Gastroesophageal sphincter (tissue), 4 donors: ENCODE results near the gene METTL6. TPM values are rescaled to one million over a fixed set of nuclear protein-coding genes. Genes with fewer than 3 reads are reported as not detected.
A peak's percentile ranks its signal among the peaks of the same experiment; 100 is the strongest.

Experiments
- ATAC-seq: fragments of 150-250 bp; one replicate; pipeline ENCODE4 v1.9.1; 2016; ENCODE audit warnings: mild to moderate bottlenecking, moderate library complexity
- H3K27ac ChIP-seq, 4 donors: fragments of 200-600 bp; sonication (generic) in 3 of 4; 1 replicate in 3 of 4; 2 replicates in 1 of 4; pipeline ENCODE4 v1.5.1; 2016 to 2019
- H3K27me3 ChIP-seq: fragments of 200-600 bp; sonication (generic); one replicate; pipeline ENCODE4 v1.5.1; 2019
- H3K36me3 ChIP-seq, 2 donors: fragments of 200-600 bp; sonication (generic); one replicate each; pipeline ENCODE4 v1.5.1; 2019; ENCODE audit warnings: control low read depth in 1 of 2
- H3K4me1 ChIP-seq, 3 donors: fragments of 200-600 bp; sonication (generic); 1 replicate in 2 of 3; 2 replicates in 1 of 3; pipeline ENCODE4 v1.5.1; 2016 to 2019; ENCODE audit warnings: control low read depth in 2 of 3
- H3K4me3 ChIP-seq, 2 donors: fragments of 200-600 bp; sonication (generic); one replicate each; pipeline ENCODE4 v1.5.1; 2019; ENCODE audit warnings: mild to moderate bottlenecking in 1 of 2, moderate library complexity in 1 of 2
- H3K9me3 ChIP-seq, 3 donors: fragments of 200-600 bp; sonication (generic); one replicate each; pipeline ENCODE4 v1.5.1; 2017 to 2019; ENCODE audit warnings: control low read depth in 2 of 3
- EP300 ChIP-seq: sonication (generic); formaldehyde crosslinking; IDR thresholded peaks from one replicate; pipeline ENCODE4 v1.6.1; 2017; ENCODE audit warnings: antibody characterized with exemption, mild to moderate bottlenecking
- POLR2A ChIP-seq, 2 donors: fragments of 450-650 bp; IDR thresholded peaks; one replicate each; pipeline ENCODE4 v1.6.1; 2017; ENCODE audit warnings: antibody characterized with exemption in 2 of 2, mild to moderate bottlenecking in 2 of 2, moderate library complexity in 1 of 2
- POLR2AphosphoS5 ChIP-seq: sonication (generic); formaldehyde crosslinking; IDR thresholded peaks from one replicate; pipeline ENCODE4 v1.6.1; 2017; ENCODE audit warnings: antibody characterized with exemption
- WGBS, 2 donors: methylation state at CpG; one replicate each; pipeline ENCODE4 v1.1.5; 2018; ENCODE audit warnings: low coverage in 1 of 2; 5-methylcytosine and 5-hydroxymethylcytosine counted together
- total RNA-seq, 4 donors: library from RNA; depleted of rRNA; stranded (reverse); fragments of >200 nt; gene quantifications; one replicate each; pipeline ENCODE4 v1.1.0, GENCODE V29; 2016
- TF ChIP-seq, protein P1 (sequence below), 4 experiments: fragments of 200-600 bp in 2 of 4; fragments of 450-650 bp in 2 of 4; sonication (generic) in 1 of 4; IDR thresholded peaks; one replicate each; pipeline ENCODE4 v1.5.1; 2017 to 2019; ENCODE audit warnings: antibody characterized with exemption in 4 of 4, mild to moderate bottlenecking in 2 of 4, moderate library complexity in 2 of 4

METTL6 gene
- total RNA-seq, 4 donors from 2014 or later = 9.0 to 17.1 (median 11.7) TPM

DNA sequence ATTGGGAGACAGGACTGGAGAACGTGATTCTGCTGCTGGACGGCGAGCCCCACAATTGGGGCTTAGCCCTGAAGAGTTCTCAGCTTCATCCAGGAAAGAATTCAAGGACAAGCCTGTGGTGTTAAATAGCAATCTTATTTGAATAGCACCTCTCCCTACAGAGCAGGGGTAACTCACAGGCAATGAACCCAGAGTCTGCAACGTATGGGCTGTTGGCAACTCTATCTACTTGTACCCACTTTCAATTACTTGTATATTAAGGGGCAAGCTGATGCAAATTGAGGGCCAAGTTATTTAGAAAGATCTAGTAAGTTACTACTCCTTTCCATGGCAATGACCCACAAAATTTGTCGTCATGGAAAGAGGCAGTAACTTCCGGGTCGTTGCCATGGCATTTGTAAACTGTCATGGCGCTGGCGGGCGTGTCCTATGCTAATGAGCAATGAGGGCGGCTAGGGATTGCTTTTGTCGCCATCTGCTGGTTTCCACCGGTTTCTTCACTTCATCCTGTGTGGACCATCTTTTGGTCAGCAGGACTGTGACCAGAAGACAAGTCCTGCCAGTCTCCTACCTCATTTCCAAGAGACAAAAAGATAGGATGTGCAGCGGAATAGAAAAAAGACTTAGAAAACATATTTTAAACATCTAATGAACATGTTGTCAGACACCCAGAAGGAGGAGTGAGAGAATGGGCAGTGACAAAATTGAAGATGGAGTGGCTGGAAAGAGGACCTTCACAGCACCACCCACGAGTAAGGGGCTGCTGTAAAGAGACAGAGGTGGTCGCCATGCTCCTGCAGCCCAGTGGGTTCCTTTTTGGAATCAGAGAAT is 49.2 kb downstream of the METTL6 start:
- no peak for TF ChIP-seq EP300
- peak; percentile 61 for TF ChIP-seq POLR2AphosphoS5
- TF ChIP-seq POLR2A (IDR thresholded peaks at IDR 0.05) = no peak
- TF ChIP-seq, protein P1, sequence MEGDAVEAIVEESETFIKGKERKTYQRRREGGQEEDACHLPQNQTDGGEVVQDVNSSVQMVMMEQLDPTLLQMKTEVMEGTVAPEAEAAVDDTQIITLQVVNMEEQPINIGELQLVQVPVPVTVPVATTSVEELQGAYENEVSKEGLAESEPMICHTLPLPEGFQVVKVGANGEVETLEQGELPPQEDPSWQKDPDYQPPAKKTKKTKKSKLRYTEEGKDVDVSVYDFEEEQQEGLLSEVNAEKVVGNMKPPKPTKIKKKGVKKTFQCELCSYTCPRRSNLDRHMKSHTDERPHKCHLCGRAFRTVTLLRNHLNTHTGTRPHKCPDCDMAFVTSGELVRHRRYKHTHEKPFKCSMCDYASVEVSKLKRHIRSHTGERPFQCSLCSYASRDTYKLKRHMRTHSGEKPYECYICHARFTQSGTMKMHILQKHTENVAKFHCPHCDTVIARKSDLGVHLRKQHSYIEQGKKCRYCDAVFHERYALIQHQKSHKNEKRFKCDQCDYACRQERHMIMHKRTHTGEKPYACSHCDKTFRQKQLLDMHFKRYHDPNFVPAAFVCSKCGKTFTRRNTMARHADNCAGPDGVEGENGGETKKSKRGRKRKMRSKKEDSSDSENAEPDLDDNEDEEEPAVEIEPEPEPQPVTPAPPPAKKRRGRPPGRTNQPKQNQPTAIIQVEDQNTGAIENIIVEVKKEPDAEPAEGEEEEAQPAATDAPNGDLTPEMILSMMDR (IDR thresholded peaks at IDR 0.05) = peak; percentile 34 to 84 (median 81)
- Histone ChIP-seq H3K9me3 (no peaks in the 10 kb centered on the region), H3K4me3 (peak overlapping the region in 1 of 2 donors; percentile 9), H3K36me3 (no peaks in the 10 kb centered on the region), H3K27me3 (no peaks in the 10 kb centered on the region), H3K27ac (peak overlapping the region in 3 of 4 donors; percentile 44 to 64 (median 61)), H3K4me1 (no peaks in the 10 kb centered on the region)
- WGBS, 2 donors = 26 to 29% methylated on average over 13 to 16 of the region's 16 CpGs
- peak; percentile 94 for ATAC-seq

DNA sequence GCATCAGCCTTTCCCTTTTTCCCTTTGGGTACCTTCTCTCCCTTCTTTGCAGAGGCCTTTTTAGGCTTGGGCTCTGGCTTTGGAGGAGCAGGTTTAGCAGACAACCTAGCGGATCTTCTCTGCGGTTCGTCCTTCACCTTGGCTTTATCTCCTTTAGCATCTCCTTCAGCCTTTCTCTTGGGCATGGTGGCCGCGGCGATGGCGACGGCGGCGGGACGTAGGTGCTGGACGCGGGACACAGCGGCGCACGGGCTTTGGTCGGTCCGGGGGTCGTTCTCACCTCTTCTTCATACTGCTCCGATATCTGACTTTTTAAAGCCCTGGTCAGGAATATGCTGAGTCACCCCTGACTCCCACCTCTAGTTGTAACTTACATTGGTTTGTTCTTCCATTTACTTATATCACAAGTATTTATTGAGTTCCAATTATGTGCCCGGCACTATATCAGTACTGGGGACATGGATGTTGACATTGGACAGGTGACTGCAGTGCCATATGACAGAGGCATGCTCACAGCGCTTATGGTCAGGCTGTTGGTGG is 51.8 kb downstream of the METTL6 start:
- Histone ChIP-seq H3K36me3 (no peaks in the 10 kb centered on the region), H3K27me3 (no peaks in the 10 kb centered on the region), H3K27ac (no peak overlapping the region), H3K4me1 (no peaks in the 10 kb centered on the region), H3K4me3 (no peak overlapping the region), H3K9me3 (no peaks in the 10 kb centered on the region)
- ATAC-seq = no peak
- TF ChIP-seq POLR2A (IDR thresholded peaks at IDR 0.05) = no peak
- TF ChIP-seq, protein P1 (IDR thresholded peaks at IDR 0.05) = no peak
- TF ChIP-seq POLR2AphosphoS5 = no peak
- TF ChIP-seq EP300 = no peak
- WGBS, 2 donors = 80 to 84% methylated on average over 2 to 4 of the region's 22 CpGs

DNA sequence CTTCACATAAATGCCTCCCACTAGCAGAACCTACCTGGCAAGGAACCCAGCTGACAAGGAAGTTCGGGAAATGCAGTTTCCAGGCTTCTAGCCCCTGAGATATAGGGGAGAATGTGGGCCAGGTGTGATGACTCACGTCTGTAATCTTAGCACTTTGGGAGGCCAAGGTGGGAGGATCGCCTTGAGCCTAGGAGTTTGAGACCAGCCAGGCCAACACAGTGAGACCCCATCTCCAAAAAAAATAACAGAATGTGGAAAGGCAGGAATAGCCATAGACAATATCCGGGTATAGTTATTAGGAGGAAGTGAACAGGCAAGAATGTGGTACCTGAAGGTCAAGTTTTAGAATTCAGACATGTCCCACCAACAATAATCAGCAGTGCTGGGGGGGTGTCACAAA is 54.4 kb downstream of the METTL6 start:
- 60 to 89% methylated on average over 1 to 2 of the region's 4 CpGs for WGBS, 2 donors
- Histone ChIP-seq H3K27me3 (no peaks in the 10 kb centered on the region), H3K9me3 (no peaks in the 10 kb centered on the region), H3K27ac (no peak overlapping the region), H3K36me3 (no peaks in the 10 kb centered on the region), H3K4me3 (no peak overlapping the region), H3K4me1 (no peaks in the 10 kb centered on the region)
- ATAC-seq = no peak
- TF ChIP-seq, protein P1 (IDR thresholded peaks at IDR 0.05) = no peak
- TF ChIP-seq EP300 (no peak), POLR2AphosphoS5 (no peak), POLR2A (IDR thresholded peaks at IDR 0.05) (no peak)

DNA sequence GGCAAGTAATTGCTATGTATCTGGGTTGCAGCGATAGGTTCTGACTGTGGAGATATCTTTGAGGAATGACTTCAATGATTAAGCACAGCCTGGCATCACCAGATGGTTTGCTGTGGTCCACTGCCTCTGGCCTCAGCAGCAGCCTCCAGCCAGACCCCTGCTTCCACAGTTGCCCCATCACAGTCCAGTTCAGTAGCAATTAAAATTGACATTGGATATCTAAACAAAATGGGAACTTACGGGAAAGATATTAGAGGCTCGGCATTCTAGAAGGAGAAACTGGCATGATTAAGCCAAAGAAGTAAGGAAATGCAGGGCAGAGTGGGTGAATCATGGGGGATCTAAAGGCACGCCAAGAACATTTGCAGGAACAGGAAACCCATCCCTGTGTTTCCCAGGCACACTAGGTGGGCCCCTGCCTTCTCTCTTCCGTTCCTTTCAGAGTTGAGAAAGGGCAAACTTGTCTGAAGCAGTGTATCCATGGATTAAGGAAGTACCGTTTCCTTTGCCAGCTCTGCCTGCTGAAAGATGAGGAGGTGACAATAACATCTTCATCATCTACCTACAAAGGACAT is 58.7 kb downstream of the METTL6 start:
- ATAC-seq = peak; percentile 28
- 71 to 78% methylated on average over 3 to 6 of the region's 6 CpGs for WGBS, 2 donors
- no peaks in the 10 kb centered on the region for H3K36me3 ChIP-seq
- no peaks in the 10 kb centered on the region for H3K4me1 ChIP-seq
- no peak overlapping the region for H3K27ac ChIP-seq
- no peaks in the 10 kb centered on the region for H3K27me3 ChIP-seq
- TF ChIP-seq POLR2AphosphoS5 (no peak), EP300 (no peak), POLR2A (IDR thresholded peaks at IDR 0.05) (no peak)
- TF ChIP-seq, protein P1 (IDR thresholded peaks at IDR 0.05) = no peak
- no peak overlapping the region for H3K4me3 ChIP-seq
- H3K9me3 ChIP-seq = no peaks in the 10 kb centered on the region
